Nucleus accumbens (tissue), 56 donors: ENCODE data around the gene GRK5.
A peak's percentile ranks its signal among the peaks of the same experiment; 100 is the strongest.
"Not testable (repeated sequence)": the region's sequence is repeated elsewhere in the genome, so short reads cannot be mapped to it uniquely, and the experiment has no call there.

Source experiments
- DNase-seq, 56 donors: peaks; one replicate each; lab custom pipeline; 2025; lab: John Stamatoyannopoulos, UW

The GRK5 gene

GRCh38 chr10:119246862-119247549, 39.6 kb downstream of the GRK5 start:
- no peak for DNase-seq

DNA sequence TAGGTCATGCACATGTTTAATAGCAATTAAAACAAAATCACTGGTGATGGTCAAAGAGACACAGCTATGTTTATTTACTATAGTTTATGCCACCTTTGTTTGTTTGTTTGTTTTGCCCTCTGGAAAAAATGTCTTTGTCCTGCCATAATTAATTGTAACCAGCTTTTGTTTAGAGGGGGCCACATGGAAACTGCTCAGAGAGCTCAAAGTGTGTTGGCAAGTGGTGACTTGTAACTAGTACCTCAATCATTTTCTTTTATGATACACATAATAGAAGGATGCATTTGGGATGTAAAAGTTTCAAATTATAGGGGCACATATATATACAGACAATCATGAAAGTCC, 40.2 kb downstream of the GRK5 start:
- DNase-seq, result no peak

DNA sequence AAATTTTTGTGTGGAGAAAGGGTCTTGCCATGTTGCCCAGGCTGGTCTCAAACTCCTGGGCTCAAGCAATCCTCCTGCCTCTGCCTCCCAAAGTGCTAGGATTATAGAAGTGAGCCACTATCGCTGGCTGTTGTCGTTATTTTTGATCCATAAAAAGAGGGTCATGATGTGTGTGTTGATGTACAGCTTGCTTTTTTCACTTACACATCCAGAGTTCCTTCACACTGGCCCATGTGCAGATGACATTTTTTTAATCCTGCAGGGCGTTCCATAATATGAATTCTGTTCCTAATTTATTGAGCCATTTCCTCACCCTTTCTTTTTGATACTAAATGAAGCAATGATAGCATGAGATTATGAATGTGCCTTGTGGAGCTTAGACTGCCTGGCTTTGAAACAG, 40.8 kb downstream of the GRK5 start:
- DNase-seq, result no peak

GRCh38 chr10:119248681-119249080, 41.3 kb downstream of the GRK5 start:
- DNase-seq, result no peak

- no peak for DNase-seq
Observed at GRCh38 chr10:119250641-119251314, 43.4 kb downstream of the GRK5 start.

DNA sequence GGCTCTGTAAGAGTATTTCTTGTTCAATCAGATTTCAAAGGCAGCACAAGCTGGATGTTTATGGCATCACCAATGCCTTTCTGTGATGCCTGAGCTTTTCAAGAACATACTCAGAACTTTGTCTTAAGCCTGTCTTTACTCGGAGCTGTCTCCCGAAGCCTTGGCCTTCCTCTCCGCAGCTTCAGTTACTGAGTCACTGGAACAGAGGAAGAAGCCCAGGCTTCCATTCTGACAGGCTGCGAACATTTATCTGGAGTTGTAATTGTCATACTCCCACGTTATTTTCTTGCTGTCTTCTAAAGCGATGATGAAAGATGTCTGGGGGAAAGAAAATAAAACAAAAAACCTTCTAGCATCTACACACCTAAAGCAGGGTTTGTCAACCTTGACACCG, 43.9 kb downstream of the GRK5 start:
- DNase-seq, result peak in 3 of 56 donors; percentile 9 to 11 (median 11)

GRCh38 chr10:119252051-119252465, 44.7 kb downstream of the GRK5 start:
- DNase-seq, result no peak

- no peak for DNase-seq
Observed at GRCh38 chr10:119252470-119253151, 45.2 kb downstream of the GRK5 start.

DNA sequence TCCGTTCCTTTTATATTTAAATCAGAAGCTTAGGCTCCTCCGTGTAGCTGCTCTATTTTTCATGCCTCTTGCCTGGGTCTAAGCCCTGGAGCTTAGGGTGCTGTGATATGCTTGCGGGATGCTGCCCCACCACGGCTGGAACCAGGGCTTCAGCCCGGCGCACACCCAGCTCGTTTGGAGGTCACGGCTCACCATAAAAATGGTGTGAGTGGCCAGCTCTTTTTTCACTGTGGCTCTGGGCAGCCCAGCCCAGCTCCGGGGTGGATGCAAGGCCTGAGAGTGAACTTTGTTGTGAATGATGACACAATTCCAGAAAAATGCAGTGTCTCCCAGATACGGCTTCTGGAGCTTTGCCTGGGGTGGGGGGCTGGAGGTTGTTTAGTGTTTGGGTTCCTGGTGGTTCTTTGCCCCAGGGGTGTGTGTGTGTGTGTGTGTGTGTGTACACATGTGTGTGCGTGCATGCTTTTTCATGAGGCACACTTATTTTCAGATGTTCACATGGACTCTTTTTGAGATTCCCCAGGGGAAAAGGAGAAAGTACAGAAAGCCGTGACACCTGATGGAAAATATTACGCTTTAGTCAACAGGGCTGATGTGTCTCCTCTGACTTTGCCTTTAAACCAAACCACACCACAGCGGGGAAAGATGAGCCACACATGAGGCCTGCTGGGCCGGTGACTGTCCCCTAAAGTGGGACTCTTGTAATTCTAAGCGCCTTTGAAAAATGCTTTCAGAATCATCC, 46.2 kb downstream of the GRK5 start:
- peak in 2 of 56 donors; percentile 2 to 12 for DNase-seq

DNA sequence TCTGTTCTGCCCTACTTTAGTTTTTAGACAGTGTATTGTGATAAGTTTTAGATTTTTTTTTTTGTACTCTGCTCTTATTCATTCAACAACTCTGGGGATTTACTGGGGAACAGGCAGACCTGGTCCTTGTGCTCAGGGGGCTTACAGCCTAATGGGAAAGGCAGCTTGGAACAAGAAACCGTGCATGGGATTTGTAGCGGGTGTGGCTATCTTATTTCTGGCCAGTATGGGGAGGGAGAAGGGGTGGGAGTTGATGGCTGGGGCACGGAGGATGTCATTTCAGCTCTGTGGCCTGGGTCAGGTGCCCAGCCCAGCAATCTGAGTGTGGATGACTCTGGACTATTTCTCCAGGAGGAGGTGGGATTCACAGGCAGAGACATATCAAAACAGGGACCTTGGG, 47.0 kb downstream of the GRK5 start:
- no peak for DNase-seq

DNA sequence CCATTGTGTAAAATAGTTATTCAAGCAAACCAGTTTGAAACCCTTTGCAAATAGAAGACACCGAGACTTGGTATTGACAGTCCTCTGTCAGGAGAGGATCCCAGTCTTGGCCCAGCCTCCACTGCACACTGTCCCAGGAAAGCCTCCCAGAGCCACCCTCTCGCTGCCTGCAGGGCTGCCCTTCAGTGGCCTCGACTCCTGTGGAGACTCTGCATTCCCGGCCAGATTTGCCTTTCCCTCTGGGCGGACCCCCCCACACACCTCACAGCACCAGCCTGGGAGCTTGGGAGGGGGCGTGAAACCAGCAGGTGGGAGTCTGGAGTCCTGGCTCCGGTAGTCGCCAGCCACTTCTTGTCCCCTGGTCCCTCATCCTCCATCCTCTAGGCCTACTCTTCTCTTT, 48.7 kb downstream of the GRK5 start:
- no peak for DNase-seq

DNA sequence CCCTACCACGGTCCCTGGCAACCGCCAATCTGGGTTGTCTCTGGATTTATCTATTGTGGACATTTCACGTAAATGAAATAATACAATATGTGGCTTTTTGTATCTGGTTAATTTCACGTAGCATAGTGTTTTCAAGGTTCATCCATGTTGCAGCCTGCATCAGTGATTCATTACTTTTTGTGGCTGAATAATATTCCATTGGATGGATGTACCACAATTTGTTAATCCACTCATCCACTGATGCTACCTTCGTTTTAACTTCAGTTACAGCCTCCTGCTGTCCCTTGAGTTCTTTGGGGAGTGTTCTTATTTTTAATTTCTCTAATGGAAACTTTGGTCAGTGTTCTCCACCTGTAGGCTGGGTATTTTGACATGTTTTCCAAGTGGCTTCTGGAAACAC, 49.5 kb downstream of the GRK5 start:
- no peak for DNase-seq

DNA sequence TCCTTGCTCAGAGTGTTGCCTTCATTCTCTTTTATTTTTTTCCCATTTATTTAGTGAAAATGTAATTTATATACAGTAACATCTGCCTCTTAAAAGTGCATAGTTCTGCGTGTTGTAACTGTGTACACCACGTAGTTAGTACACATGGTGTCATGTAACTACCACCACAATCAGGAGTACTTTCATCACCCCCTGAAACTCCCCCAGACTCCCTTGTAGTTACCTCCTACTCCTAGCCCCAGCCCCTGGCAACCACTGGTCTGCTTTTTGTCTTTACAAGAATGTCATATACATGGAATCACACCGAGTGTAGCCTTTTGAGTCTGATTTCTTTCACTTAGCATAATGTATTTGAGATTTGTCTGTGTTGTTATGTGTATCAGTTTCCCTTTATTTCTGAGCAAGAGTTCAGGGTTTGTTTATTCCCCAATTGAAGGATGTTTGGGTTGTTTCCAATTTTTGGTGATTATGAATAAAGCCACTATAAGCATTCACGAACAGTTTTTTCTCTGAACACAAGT, 50.6 kb downstream of the GRK5 start:
- DNase-seq, result no peak

- no peak for DNase-seq
Observed at GRCh38 chr10:119259345-119259744, 52.0 kb downstream of the GRK5 start.

GRCh38 chr10:119261016-119261415, 53.6 kb downstream of the GRK5 start:
- not testable (repeated sequence) for DNase-seq

DNA sequence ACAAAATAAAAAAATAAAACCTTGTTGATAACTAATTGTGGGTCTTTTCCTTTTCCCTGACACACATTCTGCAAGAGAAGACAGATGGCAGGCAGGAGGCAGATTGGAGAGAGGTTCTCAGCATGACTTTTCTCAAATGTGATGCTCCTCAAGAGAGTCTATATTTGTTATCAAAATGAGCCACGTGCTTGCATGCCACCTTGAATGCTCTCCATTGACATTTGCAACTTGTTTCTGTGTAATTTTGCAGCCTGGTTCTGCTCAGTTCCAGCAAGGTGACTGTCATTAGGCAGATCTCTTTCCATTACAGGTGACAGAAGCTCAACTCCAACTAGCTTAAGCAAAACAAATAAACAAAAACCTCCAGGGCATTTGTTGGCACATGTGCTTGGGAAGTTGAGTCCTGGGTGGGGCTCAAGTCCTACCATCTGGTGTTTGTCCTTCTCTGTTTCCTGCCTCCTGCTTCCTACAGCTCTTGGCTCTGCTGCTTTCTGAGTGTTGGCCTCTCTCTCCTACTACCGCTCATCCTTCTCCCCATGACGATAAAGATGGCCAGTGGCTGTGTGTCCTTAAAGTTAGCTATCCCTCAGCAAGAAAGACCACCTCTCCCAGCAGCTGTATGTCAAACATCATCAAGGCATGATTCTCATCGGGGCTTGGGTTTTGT, 56.7 kb downstream of the GRK5 start:
- DNase-seq, result no peak

DNA sequence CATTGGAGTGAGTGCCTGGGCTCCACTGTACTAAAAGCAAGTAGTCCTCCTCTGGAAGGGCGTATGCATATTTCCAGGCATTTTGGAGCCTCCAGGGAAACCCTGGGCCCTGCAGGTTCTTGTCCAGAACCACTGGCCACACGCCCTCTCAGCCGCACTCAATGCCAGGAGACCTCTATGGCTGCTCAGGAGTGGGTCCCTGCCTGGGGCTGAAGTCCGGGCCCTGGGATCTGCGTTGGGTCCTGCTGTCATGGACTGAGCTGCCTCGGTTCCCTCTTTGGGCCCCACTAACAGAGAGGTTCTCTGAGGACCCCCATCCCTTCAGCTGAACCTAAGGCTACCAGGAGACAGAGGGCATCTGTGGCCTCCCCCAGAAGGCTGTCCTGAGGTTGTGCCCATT, 58.3 kb downstream of the GRK5 start:
- DNase-seq, result no peak

DNA sequence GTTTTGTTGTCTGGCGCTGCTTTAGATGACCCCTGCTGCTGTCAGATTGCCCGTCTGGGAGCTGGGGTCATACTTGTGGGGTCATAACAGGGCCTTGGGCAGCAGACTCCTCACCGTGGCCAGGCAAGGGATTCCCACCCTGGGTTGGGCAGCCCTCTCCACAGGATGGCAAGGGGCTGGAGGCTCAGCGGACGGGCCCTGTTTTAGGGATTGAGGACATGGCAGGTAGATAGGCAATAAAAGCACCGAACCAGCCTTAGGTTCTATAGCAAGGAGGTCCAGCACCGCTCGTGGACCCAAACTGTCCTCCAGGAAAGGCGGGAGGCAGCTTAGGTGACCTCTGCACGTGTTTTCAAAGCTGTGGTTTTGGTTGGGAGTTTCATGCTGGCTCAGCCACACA, 60.0 kb downstream of the GRK5 start:
- DNase-seq, result no peak

- DNase-seq, result no peak
Observed at GRCh38 chr10:119268428-119268827, 61.1 kb downstream of the GRK5 start.

GRCh38 chr10:119268871-119269506, 61.6 kb downstream of the GRK5 start:
- no peak for DNase-seq
